ENCODE data around the gene PDZK1.
"Not testable (repeated sequence)": the region's sequence is repeated elsewhere in the genome, so short reads cannot be mapped to it uniquely, and the experiment has no call there.

Gene PDZK1

DNA sequence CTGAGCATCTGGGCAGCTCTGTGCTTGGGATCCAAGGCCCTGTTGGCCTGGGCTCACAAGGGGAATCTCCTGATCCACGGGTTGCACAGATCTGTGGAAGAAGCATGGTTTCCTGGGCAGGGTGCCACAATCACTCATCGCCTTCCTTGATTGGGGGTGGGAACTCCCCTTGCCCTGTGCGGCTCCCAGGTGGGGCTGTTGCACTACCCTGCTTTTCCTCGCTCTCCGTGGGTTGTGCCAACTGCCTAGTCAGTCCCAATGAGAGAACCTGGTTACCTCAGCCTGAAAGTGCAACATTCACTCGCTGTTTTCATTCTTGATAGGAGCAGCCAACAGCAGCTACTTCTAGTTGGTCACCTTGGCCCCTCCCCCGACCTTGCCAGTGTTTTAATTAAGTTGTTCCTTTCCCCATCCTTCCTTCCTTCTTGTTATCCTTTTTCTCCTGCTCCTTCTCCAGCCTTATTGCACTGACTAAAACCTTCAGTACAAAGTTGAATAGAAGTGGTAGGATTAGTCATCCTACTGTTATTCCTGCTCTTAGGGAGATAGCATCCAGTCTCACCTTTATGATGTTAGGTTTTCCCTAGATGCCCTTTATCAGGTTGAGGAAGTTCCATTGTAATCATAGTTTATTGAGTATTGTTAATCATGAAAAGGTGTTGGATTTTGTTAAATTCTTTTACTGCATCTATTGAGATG lies 50.8 kb downstream of the PDZK1 start:
- not testable (repeated sequence) for DNase-seq (ENCODE audit: low spot score)

DNA sequence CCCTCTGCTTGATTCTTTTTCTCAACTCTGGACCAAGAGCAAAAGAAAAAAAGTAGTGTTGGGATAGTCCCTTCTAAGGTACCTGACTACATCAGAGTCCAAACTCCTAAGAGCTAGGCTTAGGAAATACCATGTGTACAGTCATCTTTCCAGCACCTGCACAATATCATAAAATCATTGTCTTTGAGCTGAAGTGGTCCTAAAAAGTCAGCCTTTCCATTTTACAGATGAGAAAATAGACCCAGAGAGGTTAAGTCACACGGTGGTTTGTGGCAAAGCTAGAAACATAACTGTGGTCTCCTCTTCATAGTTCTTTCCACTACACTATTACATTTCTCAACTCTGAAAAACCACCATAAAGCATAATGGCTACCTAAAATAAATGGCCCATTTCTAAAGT lies 63.2 kb downstream of the PDZK1 start:
- not testable (repeated sequence) for DNase-seq (ENCODE audit: low spot score)

DNA sequence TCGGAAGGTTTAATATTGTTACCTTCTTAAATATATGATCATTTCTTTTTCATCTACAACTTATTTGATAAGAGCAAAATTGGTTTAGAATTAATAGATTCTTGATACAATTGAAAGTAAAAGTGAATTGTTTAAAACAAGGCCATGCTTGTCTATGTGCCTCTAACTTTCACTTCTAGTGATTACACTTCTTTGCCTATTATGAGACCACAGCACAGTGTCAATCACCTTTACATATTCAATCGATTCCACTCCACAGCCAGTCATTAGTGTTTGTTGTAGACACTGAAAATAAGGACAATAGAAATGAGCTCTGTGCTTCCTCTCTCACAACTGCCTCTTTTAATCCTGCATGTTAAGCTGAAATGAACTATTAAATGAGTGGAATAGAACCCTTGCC lies 65.3 kb downstream of the PDZK1 start:
- not testable (repeated sequence) for DNase-seq (ENCODE audit: low spot score)

DNA sequence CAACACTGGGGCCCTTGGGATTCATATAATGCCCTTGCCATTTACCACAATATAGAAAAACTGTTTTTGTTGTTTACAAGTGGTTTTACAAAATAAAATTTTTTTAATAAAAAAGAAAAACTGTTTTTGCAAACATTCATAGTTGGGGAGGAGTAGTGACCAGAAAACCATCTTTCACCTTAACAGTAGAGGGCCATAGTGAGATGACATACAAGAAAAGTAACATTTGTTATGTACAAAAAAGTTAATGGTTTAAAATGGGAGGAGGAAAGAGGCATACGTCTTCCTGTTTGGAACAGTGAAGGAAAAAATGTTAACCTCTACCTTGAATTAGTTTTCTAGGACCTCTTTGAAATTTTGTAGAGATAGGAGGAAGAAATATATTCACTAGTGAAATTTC lies 70.9 kb downstream of the PDZK1 start:
- DNase-seq (ENCODE audit: low spot score) = not testable (repeated sequence)

DNA sequence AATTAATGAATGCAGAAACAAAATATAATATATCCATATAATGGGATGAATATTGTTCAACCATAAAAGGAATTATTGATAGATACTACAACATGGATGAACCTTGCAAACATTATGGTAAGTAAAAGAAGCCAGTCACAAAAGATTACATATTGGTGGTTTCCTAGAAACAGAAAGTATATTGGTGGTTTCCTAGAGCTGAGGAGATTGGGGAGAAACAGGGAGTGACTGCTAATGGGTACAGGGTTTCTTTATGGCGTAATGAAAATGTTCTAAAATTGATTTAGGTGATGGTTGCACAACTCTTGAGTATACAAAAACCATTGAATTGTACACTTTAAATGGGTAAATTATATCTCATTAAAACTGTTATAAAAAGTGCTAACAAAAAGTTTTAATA lies 85.0 kb downstream of the PDZK1 start:
- DNase-seq (ENCODE audit: low spot score) = not testable (repeated sequence)

All from GM03348 (cell line).